NCI-H187 (cell line): ENCODE results near the gene MS4A15.
"Not testable (repeated sequence)": the region's sequence is repeated elsewhere in the genome, so short reads cannot be mapped to it uniquely, and the experiment has no call there.

ENCODE experiments used
- DNase-seq, 2 experiments: peaks; one replicate each; lab custom pipeline; 2025; lab: John Stamatoyannopoulos, UW

Gene MS4A15

GRCh38 chr11:60809249-60809648 is 52.6 kb downstream of the MS4A15 start:
- no peak for DNase-seq

- DNase-seq: no peak
Observed at GRCh38 chr11:60809691-60810090, 53.0 kb downstream of the MS4A15 start.

- DNase-seq: no peak
Observed at GRCh38 chr11:60810151-60810550, 53.5 kb downstream of the MS4A15 start.

GRCh38 chr11:60810569-60810968 is 53.9 kb downstream of the MS4A15 start:
- no peak for DNase-seq

GRCh38 chr11:60813324-60813723 is 56.7 kb downstream of the MS4A15 start:
- DNase-seq: no peak

GRCh38 chr11:60814112-60814511 is 57.4 kb downstream of the MS4A15 start:
- DNase-seq: no peak

- no peak for DNase-seq
Observed at GRCh38 chr11:60816590-60817157, 60.0 kb downstream of the MS4A15 start.

- DNase-seq: no peak
Observed at GRCh38 chr11:60818057-60818456, 61.4 kb downstream of the MS4A15 start.

- no peak for DNase-seq
Observed at GRCh38 chr11:60821827-60822599, 65.3 kb downstream of the MS4A15 start.

GRCh38 chr11:60823745-60824306 is 67.2 kb downstream of the MS4A15 start:
- not testable (repeated sequence) for DNase-seq

GRCh38 chr11:60825118-60825517 is 68.5 kb downstream of the MS4A15 start:
- no peak for DNase-seq

GRCh38 chr11:60825790-60826189 is 69.1 kb downstream of the MS4A15 start:
- no peak for DNase-seq
